GM18520 (cell line): ENCODE measurements around the gene ERF.

Experiments used
- ATAC-seq: cut with Tn5 transposase; IDR thresholded peaks from one replicate; pipeline ENCODE4 v1.9.1; 2021; ENCODE audit not compliant: unreplicated experiment

The ERF gene

DNA sequence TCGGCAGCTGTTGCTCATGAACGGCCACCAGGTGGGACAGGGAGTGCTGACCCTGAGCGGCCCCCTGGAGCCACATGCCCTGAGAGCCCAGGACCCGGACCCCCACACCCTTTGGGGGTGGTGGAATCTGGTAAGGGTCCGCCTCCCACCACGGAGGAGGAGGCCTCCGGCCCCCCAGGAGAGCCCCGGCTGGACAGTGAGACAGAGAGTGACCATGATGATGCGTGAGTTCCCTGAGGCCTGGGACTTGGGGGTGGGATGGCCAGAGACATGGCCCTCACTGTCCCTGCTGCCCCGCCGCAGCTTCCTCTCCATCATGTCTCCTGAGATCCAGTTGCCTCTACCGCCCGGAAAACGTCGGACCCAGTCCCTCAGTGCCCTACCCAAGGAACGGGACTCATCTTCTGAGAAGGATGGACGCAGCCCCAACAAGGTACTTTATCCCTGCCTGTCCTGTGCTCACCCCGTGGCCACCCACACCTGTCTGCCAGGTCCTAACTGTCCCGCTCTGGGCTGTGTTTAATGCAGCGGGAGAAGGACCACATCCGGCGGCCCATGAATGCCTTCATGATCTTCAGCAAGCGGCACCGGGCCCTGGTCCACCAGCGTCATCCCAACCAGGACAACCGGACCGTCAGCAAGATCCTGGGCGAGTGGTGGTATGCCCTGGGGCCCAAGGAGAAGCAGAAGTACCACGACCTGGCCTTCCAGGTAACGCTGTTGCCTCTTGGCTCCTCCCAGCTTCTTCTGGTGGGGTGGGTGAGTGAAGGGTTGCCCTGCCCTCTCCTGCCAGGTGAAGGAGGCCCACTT is 32.3 kb upstream of the ERF start:
- ATAC-seq: no peak

DNA sequence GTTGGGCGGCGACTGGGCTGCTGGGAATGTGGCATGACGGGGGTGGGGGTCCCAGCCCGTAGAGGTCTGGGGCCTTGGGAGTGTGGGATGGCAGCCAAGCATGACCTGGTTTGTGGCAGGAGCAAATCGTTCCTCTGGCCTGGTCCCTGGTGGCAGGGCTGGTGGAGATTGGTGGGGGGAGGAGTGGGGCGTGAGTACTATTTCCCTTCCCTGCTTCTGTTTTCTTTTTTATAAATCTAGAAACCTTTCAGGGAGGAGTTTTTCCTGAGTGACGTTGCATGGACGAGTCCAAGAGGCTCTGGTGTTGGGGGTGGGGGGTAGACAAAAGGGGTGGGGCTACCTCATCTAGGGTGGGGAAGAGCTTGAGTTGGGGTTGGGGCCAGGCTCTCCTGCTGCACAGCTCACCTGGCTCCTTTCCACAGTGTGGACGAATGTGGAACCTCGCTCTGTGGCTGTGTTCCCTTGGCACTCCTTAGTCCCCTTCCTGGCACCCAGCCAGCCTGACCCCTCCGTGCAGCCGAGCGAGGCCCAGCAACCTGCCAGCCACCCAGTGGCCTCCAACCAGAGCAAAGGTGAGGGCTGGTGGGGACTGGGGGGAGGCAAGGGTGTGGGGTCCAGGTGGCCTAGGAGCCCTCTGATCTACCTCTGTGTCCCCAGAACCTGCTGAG is 31.6 kb upstream of the ERF start:
- ATAC-seq: no peak

DNA sequence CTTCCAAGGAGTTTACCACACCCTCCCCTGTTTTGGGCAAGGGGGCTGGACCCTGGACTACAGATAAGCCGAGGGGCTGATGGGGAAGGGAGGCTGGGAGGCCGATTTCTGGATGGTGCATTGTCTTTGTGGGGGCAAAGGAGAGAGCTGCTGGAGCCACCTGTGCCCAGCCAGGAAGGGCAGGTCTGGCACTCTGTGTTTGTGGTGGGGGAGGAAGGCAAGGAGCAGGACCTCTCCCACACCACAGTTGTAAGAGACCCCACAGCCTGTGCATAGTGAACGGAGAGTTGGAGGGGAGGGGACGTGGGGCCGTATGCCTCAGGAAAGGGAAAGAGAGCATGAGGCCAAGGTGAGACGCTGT is 31.0 kb upstream of the ERF start:
- no peak for ATAC-seq

DNA sequence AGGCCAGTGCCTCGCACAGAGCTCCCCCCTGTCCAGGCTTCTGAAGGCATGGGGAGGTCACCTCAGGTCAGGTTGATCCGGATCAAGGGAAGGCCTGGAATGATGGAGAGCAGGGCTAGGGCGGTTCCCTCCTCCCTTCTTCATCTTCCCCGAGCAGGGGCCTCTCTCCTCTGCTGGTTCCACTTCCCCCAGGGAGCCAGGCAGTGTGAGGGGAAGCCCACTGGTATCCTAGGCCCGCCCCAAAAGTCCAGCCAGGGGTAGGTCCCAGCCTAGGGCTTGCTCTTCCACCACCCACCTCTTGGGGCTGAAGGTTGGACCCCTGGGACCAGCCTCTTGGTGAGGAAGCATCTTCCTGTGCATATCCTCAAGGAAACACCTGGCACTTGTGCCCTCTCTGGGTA is 30.6 kb upstream of the ERF start:
- no peak for ATAC-seq

DNA sequence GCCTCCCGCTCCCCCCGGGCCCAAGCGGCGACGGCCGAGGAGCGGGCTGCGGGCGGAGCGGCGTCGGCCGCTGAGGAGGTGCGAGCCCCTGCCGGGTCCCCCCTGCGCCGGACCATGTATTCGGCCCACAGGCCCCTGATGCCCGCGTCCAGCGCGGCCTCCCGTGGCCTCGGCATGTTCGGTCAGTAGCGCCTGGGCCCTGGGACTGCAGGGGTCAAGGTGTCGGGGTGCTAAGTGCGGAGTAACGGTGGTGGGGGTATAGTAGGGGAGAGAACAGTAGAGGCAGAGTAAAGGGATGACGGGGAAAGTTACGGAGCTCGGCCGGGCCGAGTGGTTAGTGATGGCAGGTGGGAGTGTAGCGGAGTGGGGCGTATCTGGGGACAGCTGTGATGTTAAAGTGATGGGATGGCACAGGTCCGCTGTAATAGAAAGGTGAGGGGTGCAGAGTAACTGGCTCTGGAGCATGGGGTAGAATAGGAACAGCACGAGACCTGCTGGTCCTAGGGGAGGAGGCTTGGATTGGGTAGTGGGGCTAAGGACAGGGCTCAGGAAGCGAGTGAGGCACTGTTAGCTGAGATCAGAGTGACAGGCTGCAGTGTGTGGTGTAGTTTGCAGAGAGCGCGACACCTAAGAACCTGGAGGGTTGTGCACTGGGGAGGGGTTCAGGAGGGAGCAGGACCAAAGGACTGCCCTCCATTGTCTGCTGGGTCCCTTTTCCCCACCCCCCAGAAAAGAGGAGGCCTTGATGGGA is 29.8 kb upstream of the ERF start:
- ATAC-seq: no peak

DNA sequence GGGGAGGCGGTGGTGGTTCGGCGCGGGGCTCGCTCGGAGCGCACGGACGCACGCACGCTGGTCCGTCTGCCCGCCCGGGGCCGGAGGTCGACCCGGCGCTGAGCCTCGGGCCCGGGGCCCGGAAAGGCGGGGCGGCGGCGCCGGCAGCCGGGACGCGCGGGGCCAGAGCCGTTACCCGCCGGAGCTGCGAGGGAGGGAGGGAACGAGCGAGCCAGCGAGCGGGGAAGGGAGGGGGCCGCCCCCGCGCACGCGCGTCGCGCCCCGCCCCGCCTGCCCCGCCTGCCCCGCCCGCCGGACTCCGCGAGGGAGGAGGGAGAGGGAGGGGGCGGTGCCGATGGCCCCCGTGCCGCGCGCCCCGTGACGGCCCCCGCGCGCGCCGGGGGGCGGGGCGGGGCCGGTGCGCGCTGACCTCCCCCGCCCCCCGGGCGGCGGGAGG is 29.2 kb upstream of the ERF start:
- ATAC-seq: peak; percentile 22

DNA sequence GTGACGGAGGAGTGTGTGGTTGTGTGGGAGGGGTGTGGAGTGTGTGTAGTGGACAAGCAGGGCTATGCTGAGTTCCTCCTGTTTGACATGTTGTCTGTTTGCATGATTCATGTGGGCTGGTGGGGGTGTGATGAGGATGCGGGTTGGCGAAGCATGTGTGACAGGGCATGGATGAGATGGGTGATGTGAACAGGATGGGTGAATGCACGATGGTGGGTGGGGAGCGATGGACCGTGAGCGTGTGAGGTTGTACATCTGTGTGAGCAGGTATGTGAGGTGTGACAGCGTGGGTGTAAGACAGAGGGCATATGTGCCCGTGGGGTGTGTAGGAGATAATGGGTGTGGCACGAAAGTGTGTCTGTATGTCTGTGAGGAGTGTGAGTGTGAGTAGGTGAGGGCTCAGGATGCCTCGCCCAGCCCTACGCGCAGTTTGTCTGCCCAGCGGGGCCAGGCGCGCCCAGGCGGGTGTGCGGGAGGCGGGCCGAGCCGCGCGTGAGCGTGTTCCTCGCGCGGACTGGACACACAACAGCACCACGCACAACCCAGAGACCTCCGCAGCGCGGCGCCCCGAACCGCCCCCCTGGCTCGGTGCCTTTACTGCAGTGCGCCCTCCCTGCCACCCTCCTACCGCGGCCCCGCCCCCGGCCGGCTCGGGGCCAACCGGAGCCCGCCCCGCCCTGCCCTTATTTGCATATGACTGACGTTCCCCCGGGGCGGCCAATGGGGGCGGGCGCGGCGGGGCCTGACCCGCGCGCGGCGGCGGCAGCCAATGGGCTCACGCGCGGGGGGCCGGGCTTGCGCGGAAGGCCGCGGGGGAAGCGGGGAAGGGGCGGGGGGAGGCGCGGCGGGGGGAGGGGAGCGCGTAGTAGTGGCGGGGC is 28.5 kb upstream of the ERF start:
- peak; percentile 30 for ATAC-seq

DNA sequence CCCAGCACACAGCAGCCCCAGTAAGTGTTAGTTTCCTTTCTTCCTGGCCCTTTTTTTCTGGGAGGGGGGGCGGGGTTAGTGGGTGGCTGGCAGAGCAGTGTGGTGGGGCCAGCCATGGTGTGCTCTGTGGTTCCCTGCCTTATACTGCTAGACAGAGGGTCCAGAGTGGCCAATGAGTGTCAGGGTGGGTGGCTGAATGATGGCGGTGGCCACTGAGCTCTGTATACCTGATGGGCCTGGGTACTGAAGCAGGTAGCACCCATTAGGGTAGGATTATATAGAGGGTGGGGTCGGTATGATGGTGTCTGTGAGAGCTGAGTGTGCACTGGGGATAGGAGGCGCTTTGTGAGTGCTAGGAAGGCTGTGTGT is 27.9 kb upstream of the ERF start:
- no peak for ATAC-seq

DNA sequence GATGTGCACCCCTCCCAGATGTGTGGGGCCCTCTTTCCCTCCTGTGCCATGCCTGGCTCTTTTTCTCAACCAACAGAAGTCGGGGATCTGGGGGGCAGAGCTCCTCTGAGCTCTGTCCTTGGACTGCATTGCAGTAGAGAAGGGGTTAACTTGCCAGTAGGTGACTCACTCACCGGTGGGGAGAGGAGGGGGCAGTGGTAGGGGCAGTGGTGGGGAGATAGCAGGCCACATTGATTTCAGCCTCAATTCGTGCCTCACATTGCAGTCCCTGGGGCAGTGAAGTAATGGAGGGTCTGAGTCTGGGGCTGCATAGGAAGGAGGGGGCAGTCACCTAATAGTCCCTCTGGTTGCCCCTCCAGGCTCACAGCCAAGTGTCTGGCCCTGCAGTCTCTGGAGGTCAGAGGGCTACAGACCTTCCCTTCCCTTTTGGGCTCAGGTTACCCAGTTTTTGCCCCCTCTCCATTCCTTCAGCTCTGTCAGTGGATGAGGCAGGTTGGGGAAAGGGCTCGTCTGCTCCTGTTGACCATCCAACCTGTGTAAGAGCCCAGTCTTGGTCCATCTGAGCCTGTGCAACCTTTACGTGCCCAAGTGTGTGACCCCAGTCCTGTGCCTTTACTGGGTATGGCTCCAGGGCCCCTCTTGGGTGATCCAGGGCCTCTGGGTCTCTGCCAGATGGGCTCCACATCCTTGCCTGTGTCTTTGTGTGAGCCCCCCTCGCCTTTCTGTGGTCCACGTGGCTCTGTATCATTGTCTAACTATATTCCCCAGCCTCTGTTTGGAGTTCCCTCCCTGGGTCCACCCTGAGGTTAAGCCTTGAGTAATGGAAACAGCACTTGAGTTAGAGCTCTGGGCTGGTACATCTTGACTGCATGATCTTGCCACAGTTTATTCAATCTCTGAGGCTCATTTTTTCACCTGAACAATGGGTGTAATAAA is 27.2 kb upstream of the ERF start:
- no peak for ATAC-seq

DNA sequence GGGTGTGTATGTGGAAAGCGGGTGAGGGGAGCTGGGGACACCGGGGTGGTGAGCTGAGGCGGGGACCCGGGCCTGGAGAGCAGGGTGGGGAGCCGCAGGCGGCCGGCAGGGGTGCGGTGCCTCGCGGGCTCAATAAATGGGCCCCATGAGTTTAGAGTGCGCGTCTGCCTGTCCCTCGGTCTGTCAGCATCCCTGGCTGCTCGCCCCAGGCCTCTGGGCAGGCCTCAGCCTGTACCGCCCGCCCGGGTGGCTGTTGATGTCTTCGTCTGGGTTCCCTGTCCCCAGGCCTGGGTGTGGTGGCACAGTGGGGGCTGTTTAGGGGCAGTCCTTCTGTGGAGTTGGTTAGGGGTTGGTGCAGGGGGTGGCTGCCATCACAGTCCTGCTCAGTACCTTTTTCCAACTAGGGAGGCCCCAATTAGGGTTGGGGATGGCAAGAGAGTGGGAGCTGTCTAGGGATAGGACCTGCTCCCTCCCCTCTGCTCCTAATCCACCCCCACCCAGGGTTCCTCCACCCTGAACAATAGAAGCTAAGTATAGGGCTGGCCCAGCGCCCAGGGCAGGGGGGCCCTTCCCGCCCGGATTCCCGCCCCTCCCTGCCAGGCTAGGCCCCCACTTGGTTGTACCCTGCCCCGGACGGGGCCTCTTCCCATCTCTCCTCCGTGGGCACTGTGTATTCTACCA is 26.4 kb upstream of the ERF start:
- ATAC-seq: no peak

DNA sequence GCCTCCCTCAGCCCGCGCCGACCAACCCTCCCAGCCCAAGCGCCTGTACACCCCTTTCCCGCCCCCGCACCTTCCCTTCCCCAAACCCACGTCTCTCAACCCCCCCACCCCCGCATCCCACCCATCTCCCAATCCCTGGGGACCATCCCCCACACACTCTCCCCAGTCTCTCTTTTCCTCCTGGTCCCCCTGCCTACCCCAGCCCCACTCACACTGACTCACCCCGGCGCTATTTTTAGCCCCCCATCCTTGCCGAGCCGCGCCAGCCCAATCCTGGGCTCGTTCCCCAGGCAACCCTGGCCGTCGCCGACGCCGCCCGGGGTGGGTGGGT is 25.9 kb upstream of the ERF start:
- ATAC-seq: no peak

DNA sequence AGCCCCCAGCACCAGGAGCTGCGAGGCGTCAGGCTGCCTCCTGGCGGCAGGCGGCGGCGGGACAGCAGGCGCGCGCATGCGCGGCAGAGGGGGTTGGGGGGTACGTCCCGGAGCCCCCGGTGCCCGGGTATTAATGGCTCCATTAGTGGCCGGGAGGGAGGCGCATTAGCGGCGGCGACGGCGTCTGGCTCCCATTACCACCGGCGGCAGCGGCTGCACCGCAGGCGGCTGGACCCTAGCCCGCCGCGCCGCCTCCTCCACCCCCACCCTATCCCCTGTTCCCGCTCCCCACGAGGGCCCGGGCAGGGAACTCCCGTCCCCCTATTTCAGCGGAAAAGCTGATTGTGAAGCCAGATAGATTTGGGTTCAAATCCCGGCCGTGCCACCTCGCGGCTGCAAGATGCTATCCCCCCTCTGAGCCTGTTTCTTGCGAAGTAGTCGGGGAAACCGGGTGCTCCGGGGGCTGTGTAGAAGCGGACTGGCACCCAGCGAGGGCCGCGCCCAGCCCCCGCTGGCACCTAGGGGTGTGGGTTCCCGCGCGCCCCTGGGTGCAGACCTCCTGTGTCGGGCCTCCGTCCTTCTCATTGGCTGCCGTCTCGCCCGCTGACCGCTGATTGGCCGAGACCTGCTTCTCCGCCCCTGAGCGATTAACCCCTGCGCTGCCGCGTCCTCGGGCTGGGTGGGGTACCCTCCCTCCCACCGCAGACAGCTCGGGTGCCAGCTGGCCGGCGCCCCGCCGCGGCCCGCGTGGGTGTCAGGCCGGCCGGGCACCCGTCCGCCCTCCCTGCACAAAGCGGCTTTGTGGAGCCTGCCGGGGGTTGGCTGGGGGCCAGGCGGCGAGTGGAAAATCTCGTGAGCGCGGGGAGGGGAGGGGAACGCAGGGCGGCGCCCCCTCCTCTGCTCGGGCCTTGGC is 25.2 kb upstream of the ERF start:
- ATAC-seq: peak; percentile 22

DNA sequence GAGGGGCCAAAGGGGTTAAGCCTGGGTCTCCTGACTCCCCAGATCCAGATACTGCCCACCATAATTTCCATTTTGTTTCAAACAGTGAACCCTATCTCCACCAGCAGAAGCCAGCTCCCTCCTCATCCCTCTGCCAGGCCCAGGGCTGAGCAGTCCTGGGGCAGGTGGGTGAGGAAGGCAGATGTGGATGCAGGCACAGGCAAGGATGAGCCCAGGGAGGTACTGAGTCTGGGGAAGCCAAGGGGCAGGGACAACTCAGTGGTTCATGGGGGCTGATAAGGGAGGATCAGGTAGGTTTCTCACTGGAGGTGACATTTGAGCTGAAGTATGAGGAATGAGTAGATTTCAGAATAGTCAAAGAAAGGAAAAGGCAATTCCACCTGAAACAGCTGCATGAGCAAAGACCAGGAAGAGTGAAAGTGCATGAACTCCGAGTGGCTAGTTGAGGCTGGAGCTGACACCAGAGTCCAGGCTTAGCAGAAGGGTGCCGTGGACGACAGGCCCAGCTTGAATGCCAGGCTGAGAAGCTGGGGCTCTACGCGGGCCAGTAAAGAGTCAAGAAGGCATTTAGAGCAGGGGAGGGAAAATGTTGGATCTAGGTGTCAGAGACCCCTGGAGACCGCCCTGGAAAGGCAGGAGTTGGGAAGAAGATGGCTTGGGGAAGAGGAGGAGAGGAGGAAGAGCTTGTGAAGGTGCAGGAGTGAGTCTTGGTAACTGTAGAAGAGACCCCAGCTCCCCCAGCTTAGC is 24.4 kb upstream of the ERF start:
- no peak for ATAC-seq

DNA sequence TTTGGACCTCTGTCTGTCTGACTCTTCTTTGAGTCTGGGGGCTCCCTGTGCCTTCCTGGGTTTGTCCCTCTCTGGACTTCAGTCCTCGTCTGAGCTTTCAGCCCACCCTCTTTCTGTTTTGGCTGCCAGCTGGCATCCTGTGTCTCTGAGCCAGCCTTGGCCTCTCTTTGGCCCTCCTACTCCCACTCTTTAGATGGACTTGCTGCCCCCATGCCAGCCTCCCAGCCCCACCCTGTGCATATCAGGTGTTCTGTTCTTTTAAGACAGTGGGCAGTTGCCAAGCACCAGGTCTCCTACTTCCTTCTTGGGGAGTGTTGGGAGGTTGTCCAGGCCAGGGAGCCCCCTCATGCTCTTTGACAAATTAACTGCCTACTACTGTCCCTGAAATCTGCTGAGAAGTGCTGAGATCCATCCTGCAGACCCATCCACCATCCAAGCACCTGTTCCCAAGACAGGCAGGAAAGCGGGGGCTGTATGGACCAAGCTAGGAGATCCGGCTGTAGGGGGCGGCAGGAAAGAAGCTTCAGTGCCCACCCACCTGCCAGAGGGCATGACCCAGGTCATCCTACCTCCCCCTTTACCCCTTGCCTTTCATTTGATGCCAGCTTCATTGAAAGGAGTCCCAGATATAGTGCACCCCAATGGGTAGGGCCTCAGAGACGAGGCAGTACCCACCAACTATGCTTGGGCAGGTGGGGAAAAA is 23.7 kb upstream of the ERF start:
- no peak for ATAC-seq

DNA sequence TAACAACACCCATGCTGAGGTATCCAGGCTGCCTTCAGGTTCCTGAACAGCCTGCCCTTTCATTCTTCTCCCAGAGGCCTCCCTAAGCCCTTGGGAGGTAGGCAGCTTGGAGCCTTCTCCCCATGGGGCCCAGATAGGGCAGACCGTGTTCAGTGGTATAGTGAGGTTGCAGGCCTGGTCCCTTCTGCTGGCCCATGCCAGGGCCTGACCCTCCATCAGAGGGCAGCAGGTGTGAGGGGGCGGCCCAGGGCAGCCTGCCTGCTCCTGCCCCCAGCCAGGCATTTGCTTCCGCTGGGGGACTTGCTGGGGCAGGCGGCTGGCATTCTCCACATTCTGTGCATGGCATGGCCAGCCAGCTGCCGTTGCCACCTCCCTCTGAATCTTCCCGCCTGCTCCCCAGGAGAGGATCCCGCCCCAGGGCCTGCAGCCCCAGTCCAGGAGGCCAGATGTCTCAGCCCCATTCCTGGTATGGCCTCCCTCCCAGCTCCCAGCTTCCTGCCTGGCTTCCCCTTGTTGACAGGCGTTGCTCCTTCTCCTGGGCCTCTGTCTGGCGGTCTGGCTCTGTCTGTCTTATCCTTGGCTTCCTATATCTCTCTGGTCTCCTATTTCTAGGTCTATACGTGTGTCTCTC is 23.0 kb upstream of the ERF start:
- no peak for ATAC-seq

DNA sequence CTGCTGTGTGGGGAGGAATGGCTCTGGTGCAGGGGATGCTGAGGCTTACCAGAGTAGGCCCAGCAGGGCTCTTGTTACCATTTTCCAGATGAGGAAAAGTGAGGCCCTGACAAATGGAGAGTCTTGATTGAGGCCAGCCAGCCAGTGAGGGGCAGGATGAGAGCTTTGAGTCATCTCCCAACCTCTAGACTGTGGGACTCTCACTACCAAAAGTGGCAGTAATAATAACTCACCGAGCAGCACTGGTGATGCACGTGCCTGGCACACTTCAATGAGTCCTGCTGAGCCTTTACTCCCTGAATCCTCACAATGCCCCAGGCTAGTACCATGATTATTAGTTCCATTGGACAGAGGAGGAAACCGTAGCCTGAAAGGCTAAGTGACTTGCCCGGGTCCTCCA is 21.9 kb upstream of the ERF start:
- no peak for ATAC-seq

DNA sequence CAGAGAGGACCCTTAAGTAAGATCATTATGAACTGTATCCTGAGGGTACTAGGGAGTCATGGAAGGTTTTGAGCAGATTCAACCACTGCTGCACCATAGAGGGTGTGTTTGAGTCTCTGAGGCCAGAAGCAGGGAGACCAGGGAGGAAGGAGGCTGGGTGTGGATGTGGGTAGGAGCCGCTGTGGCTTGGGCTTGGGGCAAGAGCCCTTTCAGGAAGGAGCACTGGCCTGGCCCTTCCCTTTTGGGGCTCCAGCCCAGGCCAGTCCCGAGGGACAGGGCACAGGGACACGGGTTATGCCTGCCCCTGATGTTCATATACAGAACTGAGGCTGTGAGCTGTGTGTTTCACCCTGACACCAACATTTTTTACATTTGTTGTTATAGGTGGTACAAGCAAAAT is 21.4 kb upstream of the ERF start:
- ATAC-seq: no peak
